H9 (cell line): ENCODE measurements around the gene MAP2K7. TPM values are rescaled to one million over a fixed set of nuclear protein-coding genes. Genes with fewer than 3 reads are reported as not detected.

Experiments
- DNase-seq: peaks from one replicate; pipeline ENCODE4 v3.0.0-alpha.2; 2017
- H2AFZ ChIP-seq: one replicate; pipeline ENCODE4 v1.6.1; 2013; ENCODE audit warnings: mild to moderate bottlenecking, low read length, control low read depth, moderate library complexity
- H2AK5ac ChIP-seq: 2 replicates; pipeline ENCODE4 v1.6.1; 2013; ENCODE audit warnings: low read length, control low read depth, mixed read lengths; ENCODE audit not compliant: insufficient read length
- H2BK120ac ChIP-seq: one replicate; pipeline ENCODE4 v1.6.1; 2013; ENCODE audit warnings: low read depth, mild to moderate bottlenecking, low read length, control low read depth, inconsistent platforms; ENCODE audit not compliant: poor library complexity, severe bottlenecking
- H2BK12ac ChIP-seq: 2 replicates; pipeline ENCODE4 v1.6.1; 2013; ENCODE audit warnings: low read length, control low read depth, mixed read lengths, low read depth; ENCODE audit not compliant: insufficient read length
- H2BK15ac ChIP-seq: 2 replicates; pipeline ENCODE4 v1.6.1; 2013; ENCODE audit warnings: low read depth, low read length, control low read depth
- H2BK20ac ChIP-seq: one replicate; pipeline ENCODE4 v1.6.1; 2013; ENCODE audit warnings: low read depth, mild to moderate bottlenecking, low read length, control low read depth, inconsistent platforms; ENCODE audit not compliant: poor library complexity, severe bottlenecking
- H2BK5ac ChIP-seq: 2 replicates; pipeline ENCODE4 v1.6.1; 2013; ENCODE audit warnings: low read length, control low read depth, mixed read lengths; ENCODE audit not compliant: insufficient read length
- H3K14ac ChIP-seq: 2 replicates; pipeline ENCODE4 v1.6.1; 2013; ENCODE audit warnings: low read length, control low read depth; ENCODE audit not compliant: insufficient read depth
- H3K18ac ChIP-seq: 2 replicates; pipeline ENCODE4 v1.6.1; 2013; ENCODE audit warnings: low read depth, mild to moderate bottlenecking, mixed read lengths, low read length, control low read depth; ENCODE audit not compliant: insufficient read length
- H3K23ac ChIP-seq: 2 replicates; pipeline ENCODE4 v1.6.1; 2013; ENCODE audit warnings: low read length, control low read depth, mixed read lengths, low read depth; ENCODE audit not compliant: insufficient read length
- H3K23me2 ChIP-seq: 2 replicates; pipeline ENCODE4 v1.6.1; 2013; ENCODE audit warnings: low read depth, mild to moderate bottlenecking, mixed read lengths, low read length, control low read depth; ENCODE audit not compliant: insufficient read length, poor library complexity, severe bottlenecking
- H3K27ac ChIP-seq: 2 replicates; pipeline ENCODE4 v1.5.1; 2013; ENCODE audit warnings: low read length, control low read depth, mixed read lengths, low read depth; ENCODE audit not compliant: insufficient read length
- H3K27me3 ChIP-seq: 2 replicates; pipeline ENCODE4 v1.6.1; 2013; ENCODE audit warnings: low read length, control low read depth, inconsistent platforms; ENCODE audit not compliant: insufficient read depth
- H3K4ac ChIP-seq: 2 replicates; pipeline ENCODE4 v1.6.1; 2013; ENCODE audit warnings: low read depth, mild to moderate bottlenecking, control low read depth, inconsistent platforms, low read length, moderate library complexity
- H3K4me1 ChIP-seq: 2 replicates; pipeline ENCODE4 v1.6.1; 2013; ENCODE audit warnings: low read length, control low read depth, inconsistent platforms; ENCODE audit not compliant: insufficient read depth
- H3K4me2 ChIP-seq: 2 replicates; pipeline ENCODE4 v1.6.1; 2013; ENCODE audit warnings: low read length, control low read depth, mixed read lengths; ENCODE audit not compliant: insufficient read length, insufficient read depth
- H3K56ac ChIP-seq: 2 replicates; pipeline ENCODE4 v1.6.1; 2013; ENCODE audit warnings: low read depth, mild to moderate bottlenecking, mixed read lengths, low read length, control low read depth; ENCODE audit not compliant: insufficient read length
- H3K79me1 ChIP-seq: 2 replicates; pipeline ENCODE4 v1.6.1; 2013; ENCODE audit warnings: low read depth, mild to moderate bottlenecking, moderate library complexity, low read length, control low read depth, inconsistent platforms; ENCODE audit not compliant: insufficient read depth, poor library complexity, severe bottlenecking
- H3K79me2 ChIP-seq: 2 replicates; pipeline ENCODE4 v1.6.1; 2013; ENCODE audit warnings: low read length, control low read depth, inconsistent platforms; ENCODE audit not compliant: insufficient read depth
- H3K9ac ChIP-seq: 2 replicates; pipeline ENCODE4 v1.6.1; 2013; ENCODE audit warnings: low read length, control low read depth, mixed read lengths; ENCODE audit not compliant: insufficient read length; ENCODE audit errors: extremely low read depth
- H3K9me3 ChIP-seq: one replicate; pipeline ENCODE4 v1.6.1; 2013; ENCODE audit warnings: low read depth, low read length, inconsistent platforms; ENCODE audit not compliant: control insufficient read depth
- H3T11ph ChIP-seq: one replicate; pipeline ENCODE4 v1.6.1; 2013; ENCODE audit warnings: mild to moderate bottlenecking, low read length, control low read depth, inconsistent platforms
- H4K20me1 ChIP-seq: one replicate; pipeline ENCODE4 v1.6.1; 2013; ENCODE audit not compliant: control insufficient read depth, insufficient read length, insufficient read depth
- H4K5ac ChIP-seq: 2 replicates; pipeline ENCODE4 v1.6.1; 2013; ENCODE audit warnings: low read depth, mild to moderate bottlenecking, mixed read lengths, low read length, control low read depth; ENCODE audit not compliant: insufficient read length
- H4K8ac ChIP-seq: replicated peaks from 2 replicates; pipeline ENCODE4 v1.6.1; 2013; ENCODE audit warnings: low read length, control low read depth, mixed read lengths, low read depth; ENCODE audit not compliant: insufficient read length
- H4K91ac ChIP-seq: 2 replicates; pipeline ENCODE4 v1.6.1; 2013; ENCODE audit warnings: low read depth, mild to moderate bottlenecking, moderate library complexity, mixed read lengths, low read length, control low read depth; ENCODE audit not compliant: insufficient read length
- H3K27ac Mint-ChIP-seq, 3 experiments: 2 replicates in 2 of 3; 3 replicates in 1 of 3; pipeline ENCODE4 v1.8.0; 2020 to 2021; ENCODE audit warnings: mixed read lengths in 3 of 3, mild to moderate bottlenecking in 1 of 3, moderate library complexity in 1 of 3
- H3K27me3 Mint-ChIP-seq: 2 replicates; pipeline ENCODE4 v1.8.0; 2021; ENCODE audit warnings: low read depth, mild to moderate bottlenecking, moderate library complexity, mixed read lengths
- H3K36me3 Mint-ChIP-seq, 3 experiments: 2 replicates in 2 of 3; 3 replicates in 1 of 3; pipeline ENCODE4 v1.8.0; 2020 to 2021; ENCODE audit warnings: low read depth in 3 of 3, mixed read lengths in 3 of 3; ENCODE audit not compliant: insufficient read depth in 1 of 3
- H3K4me1 Mint-ChIP-seq, 2 experiments: 2 replicates each; pipeline ENCODE4 v1.8.0; 2020; ENCODE audit warnings: mixed read lengths in 2 of 2
- H3K4me3 Mint-ChIP-seq, 2 experiments: 2 replicates in 1 of 2; 3 replicates in 1 of 2; pipeline ENCODE4 v1.8.0; 2020 to 2021; ENCODE audit warnings: mild to moderate bottlenecking in 2 of 2, mixed read lengths in 2 of 2, moderate library complexity in 1 of 2
- H3K9me3 Mint-ChIP-seq, 2 experiments: 2 replicates in 1 of 2; 3 replicates in 1 of 2; pipeline ENCODE4 v1.8.0; 2020; ENCODE audit warnings: mild to moderate bottlenecking in 2 of 2, mixed read lengths in 2 of 2, moderate library complexity in 1 of 2
- CTCF ChIP-seq: fragments of 200-600 bp; sonication (generic); conservative IDR thresholded peaks from 3 replicates; pipeline ENCODE4 v1.8.0; 2021; ENCODE audit warnings: antibody characterized with exemption, mild to moderate bottlenecking
- WGBS: extraction: QIAGEN DNeasy Blood & Tissue Kit; methylation state at CpG from one replicate; pipeline ENCODE4 v1.1.7; 2013; ENCODE audit warnings: missing lambda C conversion rate, low lambda C conversion rate, mixed read lengths; ENCODE audit not compliant: insufficient read length; ENCODE audit errors: extremely low coverage; 5-methylcytosine and 5-hydroxymethylcytosine counted together
- total RNA-seq: library from RNA; stranded (reverse); gene quantifications from 2 replicates; pipeline ENCODE4 v1.2.1, GENCODE V29; 2021

The MAP2K7 gene
- total RNA-seq, 1 experiment from 2014 or later = 48.1 TPM

GRCh38 chr19:7923295-7924191 is 19.9 kb downstream of the MAP2K7 start:
- no peak overlapping the region for H3K9ac ChIP-seq
- no peak overlapping the region for H2BK20ac ChIP-seq
- H3K27ac ChIP-seq = no peak overlapping the region
- H3T11ph ChIP-seq = no peak overlapping the region
- H2BK12ac ChIP-seq = no peak overlapping the region
- DNase-seq = no peak
- no peak overlapping the region for H2AFZ ChIP-seq
- no peaks in the 10 kb centered on the region; the same call in 1 of the 2 replicates for H3K27me3 ChIP-seq
- Mint-ChIP-seq H3K36me3 (peaks cover 6 to 21% (median 12%) of the 10 kb centered on the region in 3 experiments; a peak in 5 of 7 replicates), H3K9me3 (no peaks in the 10 kb centered on the region; a peak in 1 of 5 replicates), H3K27ac (peak overlapping the region in 1 of 3 experiments; percentile 14; a peak in 1 of 7 replicates), H3K4me1 (peaks cover 15 to 19% of the 10 kb centered on the region in 2 experiments), H3K4me3 (peak overlapping the region in 1 of 2 experiments; percentile 41; a peak in 1 of 5 replicates), H3K27me3 (peaks cover 11% of the 10 kb centered on the region)
- no peak overlapping the region for H4K8ac ChIP-seq
- H3K4ac ChIP-seq = no peak overlapping the region
- no peak overlapping the region for H2BK15ac ChIP-seq
- no peak overlapping the region for H3K18ac ChIP-seq
- no peak overlapping the region for H3K23ac ChIP-seq
- H2AK5ac ChIP-seq = no peak overlapping the region
- H3K79me1 ChIP-seq = no peaks in the 10 kb centered on the region
- H3K4me1 ChIP-seq = 0 out of 2 replicates have a peak, but pooled peaks cover 4% of the 10 kb centered on the region
- no CpG with 5 or more reads among the region's 31 CpGs for WGBS
- H3K79me2 ChIP-seq = no peaks in the 10 kb centered on the region
- H2BK5ac ChIP-seq = no peak overlapping the region
- H4K91ac ChIP-seq = no peak overlapping the region
- peaks cover 4% of the 10 kb centered on the region for H3K23me2 ChIP-seq
- H3K4me2 ChIP-seq = no peak overlapping the region
- H4K5ac ChIP-seq = no peak overlapping the region
- no peak for TF ChIP-seq CTCF
- H3K14ac ChIP-seq = no peak overlapping the region
- no peaks in the 10 kb centered on the region for H3K9me3 ChIP-seq
- H4K20me1 ChIP-seq = no peaks in the 10 kb centered on the region
- no peak overlapping the region for H3K56ac ChIP-seq
- H2BK120ac ChIP-seq = no peak overlapping the region
